BE2C (cell line): ENCODE results near the gene TNKS2.

ENCODE experiments used
- DNase-seq: peaks from one replicate; pipeline ENCODE4 v3.0.0-alpha.2; 2020
- H3K27me3 ChIP-seq: fragments of 250-450 bp; sonication (Bioruptor Pico); 2 replicates; pipeline ENCODE4 v1.5.1; 2020; ENCODE audit warnings: mild to moderate bottlenecking
- H3K36me3 ChIP-seq: fragments of 250-450 bp; sonication (Bioruptor Pico); 2 replicates; pipeline ENCODE4 v1.5.1; 2020; ENCODE audit warnings: mild to moderate bottlenecking
- H3K4me1 ChIP-seq: fragments of 250-450 bp; sonication (Bioruptor Pico); 2 replicates; pipeline ENCODE4 v1.5.1; 2020
- H3K4me3 ChIP-seq: 2 replicates; pipeline ENCODE4 v1.5.1; 2011; ENCODE audit warnings: low read depth, low read length
- H3K9me3 ChIP-seq: fragments of 250-450 bp; sonication (Bioruptor Pico); 2 replicates; pipeline ENCODE4 v1.5.1; 2020
- CTCF ChIP-seq: IDR thresholded peaks from 2 replicates; pipeline ENCODE4 v1.5.1; 2012; ENCODE audit warnings: mild to moderate bottlenecking, low read depth, low read length

Gene TNKS2

GRCh38 chr10:91762878-91763277 is 35.3 kb upstream of the TNKS2 start:
- Histone ChIP-seq H3K36me3 (no peaks in the 10 kb centered on the region), H3K9me3 (no peaks in the 10 kb centered on the region), H3K4me1 (no peaks in the 10 kb centered on the region), H3K27me3 (no peaks in the 10 kb centered on the region), H3K4me3 (no peak overlapping the region)
- TF ChIP-seq CTCF: no peak
- DNase-seq: no peak

- Histone ChIP-seq H3K4me1 (no peaks in the 10 kb centered on the region), H3K9me3 (no peaks in the 10 kb centered on the region), H3K4me3 (no peak overlapping the region), H3K27me3 (no peaks in the 10 kb centered on the region), H3K36me3 (no peaks in the 10 kb centered on the region)
- no peak for TF ChIP-seq CTCF
- no peak for DNase-seq
Measured at GRCh38 chr10:91766676-91767075, 31.6 kb upstream of the TNKS2 start.

GRCh38 chr10:91768123-91768522 is 30.1 kb upstream of the TNKS2 start:
- DNase-seq: no peak
- Histone ChIP-seq H3K4me3 (no peak overlapping the region), H3K9me3 (no peaks in the 10 kb centered on the region), H3K36me3 (no peaks in the 10 kb centered on the region), H3K4me1 (no peaks in the 10 kb centered on the region), H3K27me3 (no peaks in the 10 kb centered on the region)
- TF ChIP-seq CTCF: no peak

GRCh38 chr10:91771907-91772306 is 26.3 kb upstream of the TNKS2 start:
- no peaks in the 10 kb centered on the region for H3K4me1 ChIP-seq
- no peak overlapping the region for H3K4me3 ChIP-seq
- H3K36me3 ChIP-seq: no peaks in the 10 kb centered on the region
- no peak for DNase-seq
- no peaks in the 10 kb centered on the region for H3K27me3 ChIP-seq
- no peaks in the 10 kb centered on the region for H3K9me3 ChIP-seq
- no peak for TF ChIP-seq CTCF

- TF ChIP-seq CTCF: no peak
- no peak for DNase-seq
- Histone ChIP-seq H3K4me1 (no peaks in the 10 kb centered on the region), H3K9me3 (no peaks in the 10 kb centered on the region), H3K4me3 (no peak overlapping the region), H3K36me3 (no peaks in the 10 kb centered on the region), H3K27me3 (no peaks in the 10 kb centered on the region)
Measured at GRCh38 chr10:91772461-91772860, 25.8 kb upstream of the TNKS2 start.

GRCh38 chr10:91772869-91773268 is 25.4 kb upstream of the TNKS2 start:
- H3K4me3 ChIP-seq: no peak overlapping the region
- H3K4me1 ChIP-seq: no peaks in the 10 kb centered on the region
- H3K36me3 ChIP-seq: no peaks in the 10 kb centered on the region
- no peaks in the 10 kb centered on the region for H3K27me3 ChIP-seq
- no peak for DNase-seq
- no peak for TF ChIP-seq CTCF
- no peaks in the 10 kb centered on the region for H3K9me3 ChIP-seq
